CD14-positive monocyte (primary cell): ENCODE results near the gene AP3B2. TPM values are rescaled to one million over a fixed set of nuclear protein-coding genes. Genes with fewer than 3 reads are reported as not detected.

Source experiments
- DNase-seq, 3 donors: peaks; one replicate each; pipeline ENCODE4 v3.0.0-alpha.2; 2011 to 2022
- H2AFZ ChIP-seq: 2 replicates; pipeline ENCODE4 v1.6.0; 2012; ENCODE audit warnings: mild to moderate bottlenecking, low read depth, low read length, inconsistent platforms; ENCODE audit not compliant: insufficient read depth, poor library complexity, severe bottlenecking
- H3K27ac ChIP-seq, 2 donors: 1 replicate in 1 of 2; 2 replicates in 1 of 2; pipeline ENCODE4 v1.5.1; 2012 to 2013; ENCODE audit warnings: low read length in 2 of 2, control low read depth in 1 of 2, inconsistent platforms in 1 of 2, low read depth in 1 of 2, mild to moderate bottlenecking in 1 of 2
- H3K27me3 ChIP-seq, 2 donors: one replicate each; pipeline versions ENCODE4 v1.6.0 to v1.6.1; 2011 to 2013; ENCODE audit warnings: low read length in 2 of 2; ENCODE audit not compliant: control insufficient read depth in 2 of 2, insufficient read depth in 2 of 2
- H3K36me3 ChIP-seq, 2 donors: replicated peaks in 1 of 2; 1 replicate in 1 of 2; 2 replicates in 1 of 2; pipeline versions ENCODE4 v1.5.1 to v1.6.1; 2012 to 2013; ENCODE audit warnings: low read length in 2 of 2, control low read depth in 1 of 2, inconsistent platforms in 1 of 2, mild to moderate bottlenecking in 1 of 2; ENCODE audit not compliant: insufficient read depth in 2 of 2, control insufficient read depth in 1 of 2
- H3K4me1 ChIP-seq, 2 donors: 1 replicate in 1 of 2; 2 replicates in 1 of 2; pipeline versions ENCODE4 v1.5.1 to v1.6.1; 2012 to 2013; ENCODE audit warnings: low read length in 2 of 2, control low read depth in 1 of 2, inconsistent platforms in 1 of 2, mild to moderate bottlenecking in 1 of 2, moderate library complexity in 1 of 2; ENCODE audit not compliant: insufficient read depth in 2 of 2, control insufficient read depth in 1 of 2
- H3K4me2 ChIP-seq: replicated peaks from 2 replicates; pipeline ENCODE3; 2012; ENCODE audit warnings: low read length, moderate library complexity, mild to moderate bottlenecking; ENCODE audit not compliant: poor library complexity, severe bottlenecking; ENCODE audit errors: extremely low read depth
- H3K4me3 ChIP-seq, 3 experiments: fragments of 200-600 bp in 1 of 3; sonication (generic) in 1 of 3; replicated peaks in 1 of 3; 1 replicate in 2 of 3; 2 replicates in 1 of 3; pipeline ENCODE4 v1.5.1; 2011 to 2013; ENCODE audit warnings: low read length in 3 of 3, mild to moderate bottlenecking in 3 of 3, control low read depth in 2 of 3, low read depth in 2 of 3, inconsistent platforms in 1 of 3, moderate library complexity in 1 of 3
- H3K79me2 ChIP-seq: 2 replicates; pipeline ENCODE4 v1.6.0; 2012; ENCODE audit warnings: mild to moderate bottlenecking, control low read depth, inconsistent platforms, low read length, moderate library complexity; ENCODE audit not compliant: insufficient read depth
- H3K9ac ChIP-seq: 2 replicates; pipeline ENCODE4 v1.6.0; 2017; ENCODE audit warnings: low read length, mild to moderate bottlenecking; ENCODE audit not compliant: insufficient read depth, poor library complexity, severe bottlenecking
- H3K9me3 ChIP-seq, 2 donors: replicated peaks in 1 of 2; 1 replicate in 1 of 2; 2 replicates in 1 of 2; pipeline versions ENCODE4 v1.5.1 to v1.6.1; 2012 to 2013; ENCODE audit warnings: low read length in 2 of 2, control low read depth in 1 of 2; ENCODE audit not compliant: control insufficient read depth in 1 of 2, insufficient read depth in 1 of 2
- H4K20me1 ChIP-seq: 2 replicates; pipeline ENCODE4 v1.6.0; 2012; ENCODE audit warnings: mild to moderate bottlenecking, low read length, control low read depth, moderate library complexity; ENCODE audit not compliant: insufficient read depth
- H3K27ac Mint-ChIP-seq, 7 donors: one replicate each; pipeline ENCODE4 v1.8.0; 2020; ENCODE audit warnings: mild to moderate bottlenecking in 7 of 7, mixed read lengths in 7 of 7, moderate library complexity in 6 of 7, inconsistent platforms in 2 of 7
- H3K27me3 Mint-ChIP-seq, 3 donors: one replicate each; pipeline ENCODE4 v1.8.0; 2021 to 2022; ENCODE audit warnings: low read depth in 3 of 3, mild to moderate bottlenecking in 3 of 3, mixed read lengths in 3 of 3, moderate library complexity in 3 of 3, inconsistent platforms in 1 of 3
- H3K36me3 Mint-ChIP-seq, 2 donors: one replicate each; pipeline ENCODE4 v1.8.0; 2020; ENCODE audit warnings: mixed read lengths in 2 of 2, inconsistent platforms in 1 of 2, mild to moderate bottlenecking in 1 of 2
- H3K4me1 Mint-ChIP-seq: one replicate; pipeline ENCODE4 v1.8.0; 2020; ENCODE audit warnings: mild to moderate bottlenecking, mixed read lengths
- H3K4me3 Mint-ChIP-seq, 2 donors: one replicate each; pipeline ENCODE4 v1.8.0; 2020; ENCODE audit warnings: mild to moderate bottlenecking in 2 of 2, mixed read lengths in 2 of 2, moderate library complexity in 1 of 2
- H3K9me3 Mint-ChIP-seq, 7 donors: one replicate each; pipeline ENCODE4 v1.8.0; 2020 to 2022; ENCODE audit warnings: mixed read lengths in 7 of 7, mild to moderate bottlenecking in 6 of 7, moderate library complexity in 6 of 7, inconsistent platforms in 2 of 7
- WGBS: methylation state at CpG from one replicate; pipeline ENCODE4 v1.1.5; 2013; ENCODE audit warnings: missing lambda C conversion rate; ENCODE audit not compliant: insufficient coverage; 5-methylcytosine and 5-hydroxymethylcytosine counted together
- intact Hi-C, 2 donors: fragments of 100-400 bp; cut with micrococcal nuclease; formaldehyde crosslinking; loops; one replicate each; pipeline versions ENCODE4 v1.15.0 to v1.15.1; 2023
- polyA plus RNA-seq, 3 donors: library from polyadenylated mRNA; depleted of rRNA in 1 of 3; unstranded in 2 of 3; stranded (reverse) in 1 of 3; fragments of 300-500 nt in 2 of 3; fragments of >200 nt in 1 of 3; fragmentation: Illumina TruSeq in 2 of 3; gene quantifications; 1 replicate in 2 of 3; 2 replicates in 1 of 3; pipeline ENCODE4 v1.2.3, GENCODE V29; 2012 to 2021
- TF ChIP-seq, protein P1 (sequence below): fragments of 200-600 bp; IDR thresholded peaks from one replicate; pipeline ENCODE4 v1.8.0; 2022; ENCODE audit warnings: antibody characterized with exemption, mild to moderate bottlenecking

AP3B2 gene
- polyA plus RNA-seq, 3 donors = 0.85 to 0.95 TPM; not detected in 1

DNA sequence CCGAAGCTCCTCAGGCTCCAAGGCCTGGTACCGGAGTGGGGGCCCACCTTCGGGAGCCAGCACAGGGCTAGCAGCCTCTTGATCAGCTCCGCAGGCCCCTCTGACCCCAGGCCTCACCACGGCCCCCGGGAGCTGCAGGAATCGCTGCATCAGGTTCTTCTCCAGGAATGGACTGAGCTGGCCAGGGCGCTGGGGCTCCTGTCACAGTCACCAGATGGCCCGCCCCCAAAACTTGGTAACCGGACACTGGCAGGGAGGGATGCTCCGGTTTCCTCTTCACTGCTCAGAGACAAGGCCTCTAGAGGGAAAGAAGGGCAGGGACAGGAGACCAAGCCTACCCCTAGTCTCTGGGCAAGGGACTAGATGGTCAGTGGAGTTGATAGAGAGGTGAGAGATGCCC lies 9.9 kb downstream of the AP3B2 start:
- Mint-ChIP-seq H3K36me3 (no peaks in the 10 kb centered on the region), H3K4me3 (no peak overlapping the region), H3K9me3 (no peaks in the 10 kb centered on the region), H3K27me3 (peaks cover 3 to 9% (median 5%) of the 10 kb centered on the region in 3 donors), H3K27ac (no peak overlapping the region), H3K4me1 (no peaks in the 10 kb centered on the region)
- intact Hi-C loops = no loop called here
- H3K4me2 ChIP-seq = no peak overlapping the region
- H3K4me3 ChIP-seq = no peak overlapping the region
- no peaks in the 10 kb centered on the region for H3K36me3 ChIP-seq
- 83% methylated on average over 9 of the region's 11 CpGs for WGBS
- no peak overlapping the region for H3K9ac ChIP-seq
- H3K27me3 ChIP-seq = no peaks in the 10 kb centered on the region
- H2AFZ ChIP-seq = no peak overlapping the region
- H3K9me3 ChIP-seq = no peaks in the 10 kb centered on the region
- no peaks in the 10 kb centered on the region for H4K20me1 ChIP-seq
- no peak overlapping the region for H3K27ac ChIP-seq
- no peak for DNase-seq
- no peaks in the 10 kb centered on the region for H3K79me2 ChIP-seq
- H3K4me1 ChIP-seq = no peaks in the 10 kb centered on the region
- TF ChIP-seq, protein P1, sequence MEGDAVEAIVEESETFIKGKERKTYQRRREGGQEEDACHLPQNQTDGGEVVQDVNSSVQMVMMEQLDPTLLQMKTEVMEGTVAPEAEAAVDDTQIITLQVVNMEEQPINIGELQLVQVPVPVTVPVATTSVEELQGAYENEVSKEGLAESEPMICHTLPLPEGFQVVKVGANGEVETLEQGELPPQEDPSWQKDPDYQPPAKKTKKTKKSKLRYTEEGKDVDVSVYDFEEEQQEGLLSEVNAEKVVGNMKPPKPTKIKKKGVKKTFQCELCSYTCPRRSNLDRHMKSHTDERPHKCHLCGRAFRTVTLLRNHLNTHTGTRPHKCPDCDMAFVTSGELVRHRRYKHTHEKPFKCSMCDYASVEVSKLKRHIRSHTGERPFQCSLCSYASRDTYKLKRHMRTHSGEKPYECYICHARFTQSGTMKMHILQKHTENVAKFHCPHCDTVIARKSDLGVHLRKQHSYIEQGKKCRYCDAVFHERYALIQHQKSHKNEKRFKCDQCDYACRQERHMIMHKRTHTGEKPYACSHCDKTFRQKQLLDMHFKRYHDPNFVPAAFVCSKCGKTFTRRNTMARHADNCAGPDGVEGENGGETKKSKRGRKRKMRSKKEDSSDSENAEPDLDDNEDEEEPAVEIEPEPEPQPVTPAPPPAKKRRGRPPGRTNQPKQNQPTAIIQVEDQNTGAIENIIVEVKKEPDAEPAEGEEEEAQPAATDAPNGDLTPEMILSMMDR = no peak

DNA sequence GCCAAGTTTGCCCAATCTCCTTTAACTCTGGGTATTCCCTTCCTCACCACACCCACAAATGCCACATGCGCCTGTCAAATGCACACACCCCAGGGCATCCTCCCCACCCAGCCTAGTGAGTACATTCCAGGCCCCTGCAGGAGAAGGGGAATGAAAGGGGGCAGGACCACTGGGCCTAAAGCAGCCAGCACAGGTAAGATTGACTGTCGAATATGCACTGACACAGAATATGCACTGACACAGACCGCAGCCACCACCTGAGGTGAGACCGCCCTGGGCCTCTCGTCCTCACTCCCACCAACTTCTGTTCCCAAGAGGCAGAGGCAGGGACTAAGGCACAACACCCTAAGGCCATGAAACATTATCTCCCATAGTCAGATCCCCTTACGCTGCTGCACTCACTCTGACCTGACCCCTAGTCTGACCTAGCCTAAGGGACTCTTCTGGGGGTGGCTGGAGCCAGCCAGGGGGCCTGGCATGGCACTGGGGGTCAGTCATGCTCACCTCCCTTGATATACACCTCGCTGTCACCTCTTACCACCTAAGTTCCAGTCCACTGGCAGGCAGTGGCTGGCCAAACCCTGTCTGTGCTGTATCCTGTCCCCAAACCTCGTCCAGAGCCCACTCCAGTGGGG lies 10.8 kb downstream of the AP3B2 start:
- Histone ChIP-seq H4K20me1 (no peaks in the 10 kb centered on the region), H3K79me2 (no peaks in the 10 kb centered on the region), H3K9me3 (no peaks in the 10 kb centered on the region), H3K4me1 (no peaks in the 10 kb centered on the region), H3K27ac (no peak overlapping the region), H3K36me3 (no peaks in the 10 kb centered on the region), H3K4me2 (no peak overlapping the region), H2AFZ (no peak overlapping the region), H3K27me3 (no peaks in the 10 kb centered on the region), H3K4me3 (no peak overlapping the region), H3K9ac (no peak overlapping the region)
- no peaks in the 10 kb centered on the region for H3K36me3 Mint-ChIP-seq
- 79% methylated on average over 4 of the region's 8 CpGs for WGBS
- H3K4me1 Mint-ChIP-seq = no peaks in the 10 kb centered on the region
- no peak for DNase-seq
- H3K27ac Mint-ChIP-seq = peak overlapping the region in 1 of 7 donors; percentile 39
- TF ChIP-seq, protein P1 = no peak
- peak overlapping the region; percentile 8 to 21 for H3K4me3 Mint-ChIP-seq
- intact Hi-C loops = no loop called here
- peaks cover 3 to 9% (median 5%) of the 10 kb centered on the region in 3 donors for H3K27me3 Mint-ChIP-seq
- H3K9me3 Mint-ChIP-seq = peaks cover 0 to 3% (median 0%) of the 10 kb centered on the region in 7 donors
